K562 (cell line): Measurements from ENCODE around the gene TP73. TPM values are rescaled to one million over a fixed set of nuclear protein-coding genes. Genes with fewer than 3 reads are reported as not detected.

ENCODE experiments used
- ATAC-seq: fragments of 200-7000 bp; cut with Tn5 transposase; 3 replicates; pipeline ENCODE4 v1.9.1; 2020; ENCODE audit warnings: moderate library complexity
- BruUV-seq: library from RNA; stranded (reverse); fragments of 400-500 nt; replicated peaks from 2 replicates; lab custom pipeline; 2021; lab: Mats Ljungman, UMichigan
- CTCF ChIA-PET: fragments of 300-600 bp; formaldehyde crosslinking; extraction: SDS; loops from one replicate; lab custom pipeline; 2021; ENCODE audit warnings: low intra/inter-chr PET ratio; lab: Yijun Ruan, JAX
- POLR2A ChIA-PET: fragments of 300-600, 350-650 bp; sonication (Branson Sonifier 250); formaldehyde crosslinking; extraction: SDS; loops from one replicate; lab custom pipeline; 2021; ENCODE audit warnings: antibody characterized with exemption, inconsistent platforms; lab: Yijun Ruan, JAX
- DNase-seq, 4 experiments: peaks; one replicate each; pipeline versions ENCODE4 v3.0.0 to v3.0.0-alpha.2; 2011 to 2018; ENCODE audit warnings: low spot score in 3 of 4, mixed read lengths in 3 of 4; ENCODE audit errors: extremely low read depth in 1 of 4
- FAIRE-seq: peaks from 2 replicates; lab custom pipeline; 2011; peaks lifted over from hg19 to GRCh38; lab: Jason Lieb, UNC
- H2AFZ ChIP-seq: 2 replicates; pipeline ENCODE4 v1.6.0; 2011; ENCODE audit warnings: low read depth, low read length, control low read depth, inconsistent platforms
- H3K27ac ChIP-seq: fragments of 200-600 bp; 3 replicates; pipeline ENCODE4 v1.8.0; 2011; ENCODE audit warnings: low read depth, mild to moderate bottlenecking, control low read depth, inconsistent platforms, low read length, moderate library complexity, mixed read lengths; ENCODE audit errors: extremely low read depth
- H3K27me3 ChIP-seq, 2 experiments: fragments of 300-600 bp in 1 of 2; 2 replicates in 1 of 2; 3 replicates in 1 of 2; pipeline versions ENCODE4 v1.6.0 to v1.8.0; 2011; ENCODE audit warnings: inconsistent platforms in 2 of 2, low read length in 2 of 2, mild to moderate bottlenecking in 1 of 2, mixed read lengths in 1 of 2, moderate library complexity in 1 of 2; ENCODE audit not compliant: control insufficient read depth in 2 of 2, insufficient read depth in 2 of 2
- H3K36me3 ChIP-seq: fragments of 300-600 bp; 3 replicates; pipeline ENCODE4 v1.8.0; 2011; ENCODE audit warnings: mild to moderate bottlenecking, low read length, inconsistent platforms; ENCODE audit not compliant: control insufficient read depth, insufficient read depth
- H3K4me1 ChIP-seq, 2 experiments: fragments of 200-600 bp in 1 of 2; replicated peaks in 1 of 2; 2 replicates in 1 of 2; 3 replicates in 1 of 2; pipeline versions ENCODE4 v1.5.1 to v1.8.0; 2011; ENCODE audit warnings: inconsistent platforms in 2 of 2, low read length in 2 of 2, mild to moderate bottlenecking in 1 of 2, mixed read lengths in 1 of 2, moderate library complexity in 1 of 2; ENCODE audit not compliant: control insufficient read depth in 2 of 2, insufficient read depth in 2 of 2
- H3K4me2 ChIP-seq: 2 replicates; pipeline ENCODE4 v1.6.1; 2011; ENCODE audit warnings: low read length, control low read depth, inconsistent platforms, mixed read lengths; ENCODE audit not compliant: insufficient read depth
- H3K4me3 ChIP-seq: fragments of 200-600 bp; sonication (generic), shearing (Covaris generic); 2 replicates; pipeline ENCODE4 v1.5.1; 2016; ENCODE audit warnings: control low read depth, inconsistent platforms
- H3K79me2 ChIP-seq: fragments of 200-600 bp; 3 replicates; pipeline ENCODE4 v1.8.0; 2011; ENCODE audit warnings: low read length, inconsistent platforms; ENCODE audit not compliant: control insufficient read depth, insufficient read depth
- H3K9ac ChIP-seq, 2 experiments: 2 replicates each; pipeline versions ENCODE4 v1.6.0 to v1.6.1; 2011; ENCODE audit warnings: low read depth in 2 of 2, low read length in 2 of 2, control low read depth in 1 of 2, inconsistent platforms in 1 of 2, mild to moderate bottlenecking in 1 of 2, mixed read lengths in 1 of 2; ENCODE audit not compliant: insufficient read depth in 1 of 2
- H3K9me1 ChIP-seq: one replicate; pipeline ENCODE4 v1.6.0; 2011; ENCODE audit warnings: inconsistent platforms, mild to moderate bottlenecking, low read length, moderate library complexity; ENCODE audit not compliant: control insufficient read depth, insufficient read depth
- H3K9me3 ChIP-seq: replicated peaks from 2 replicates; pipeline ENCODE4 v1.5.1; 2011; ENCODE audit warnings: low read depth, low read length, inconsistent platforms; ENCODE audit not compliant: control insufficient read depth, insufficient read depth
- H4K20me1 ChIP-seq: replicated peaks from 2 replicates; pipeline ENCODE4 v1.6.1; 2011; ENCODE audit warnings: low read length, inconsistent platforms, mixed read lengths; ENCODE audit not compliant: control insufficient read depth, insufficient read depth
- BRD9 ChIP-seq: fragments of 450-650 bp; IDR thresholded peaks from 2 replicates; pipeline ENCODE4 v1.6.1; 2018; ENCODE audit warnings: low read depth; ENCODE audit not compliant: partially characterized antibody
- CBX5 ChIP-seq: IDR thresholded peaks from 2 replicates; pipeline ENCODE4 v1.6.1; 2014; ENCODE audit warnings: low read depth, borderline replicate concordance
- ELK3 ChIP-seq: fragments of 450-650 bp; formaldehyde crosslinking; IDR thresholded peaks from 2 replicates; pipeline ENCODE4 v1.4.0; 2020; ENCODE audit warnings: mild to moderate bottlenecking
- GTF2F1 ChIP-seq: IDR thresholded peaks from 2 replicates; pipeline ENCODE4 v1.6.1; 2011; ENCODE audit warnings: low read depth, low read length, improper control_type of control experiment
- NR4A1 ChIP-seq, 2 experiments: fragments of 250-450 bp in 1 of 2; fragments of 450-650 bp in 1 of 2; sonication (Bioruptor Pico) in 1 of 2; IDR thresholded peaks; 2 replicates each; pipeline versions ENCODE4 v1.4.0 to v1.6.1; 2016 to 2020; ENCODE audit warnings: mild to moderate bottlenecking in 2 of 2, missing compliant biosample characterization in 1 of 2, missing genetic modification characterization in 1 of 2, moderate library complexity in 1 of 2
- SRSF9 ChIP-seq: fragments of 200-400 bp; formaldehyde crosslinking; IDR thresholded peaks from 2 replicates; pipeline ENCODE4 v1.6.1; 2017; ENCODE audit warnings: low read depth, low read length, borderline replicate concordance
- ZBTB49 ChIP-seq: sonication (generic); formaldehyde crosslinking; IDR thresholded peaks from 2 replicates; pipeline ENCODE4 v1.8.0; 2022; ENCODE audit warnings: missing genetic modification reagents, mild to moderate bottlenecking, borderline replicate concordance
- ZNF277 ChIP-seq: fragments of 250-450 bp; sonication (Bioruptor Pico); IDR thresholded peaks from 2 replicates; pipeline ENCODE4 v1.8.0; 2022; ENCODE audit warnings: inconsistent platforms, mild to moderate bottlenecking, moderate library complexity, borderline replicate concordance
- ZNF592 ChIP-seq: fragments of 450-650 bp; IDR thresholded peaks from 2 replicates; pipeline ENCODE4 v1.6.1; 2017; ENCODE audit warnings: antibody characterized with exemption, mild to moderate bottlenecking
- WGBS: fragments of 100-300 bp; shearing (Covaris generic); methylation state at CpG from one replicate; pipeline ENCODE4 v1.1.6; 2016; ENCODE audit warnings: low coverage, mixed read lengths; ENCODE audit not compliant: insufficient coverage; ENCODE audit errors: missing lambda C conversion rate; 5-methylcytosine and 5-hydroxymethylcytosine counted together
- in situ Hi-C: fragments of 300-500 bp; cut with MboI; formaldehyde crosslinking; loops from 4 replicates; pipeline ENCODE4 v1.15.0; 2018; ENCODE audit warnings: inconsistent platforms, mixed read lengths
- intact Hi-C: fragments of 100-400 bp; cut with micrococcal nuclease; formaldehyde crosslinking; loops from 2 replicates; pipeline ENCODE4 v1.14.2; 2022
- polyA plus RNA-seq, 8 experiments: library from polyadenylated mRNA; depleted of rRNA in 4 of 8; stranded (reverse) in 5 of 8; unstranded in 3 of 8; fragments of >200 nt; fragmentation: Nextera tagmentation in 2 of 8; fragmentation: Illumina TruSeq in 1 of 8; extraction: Ambion mirVana in 2 of 8; extraction: Trizol in 1 of 8; gene quantifications; 2 replicates each; pipeline versions ENCODE4 v1.2.1 to v1.2.3, GENCODE V29; 2011 to 2014; ENCODE audit warnings: inconsistent platforms in 1 of 8, missing spikeins in 1 of 8
- total RNA-seq, 7 experiments: library from RNA; depleted of rRNA in 6 of 7; stranded (reverse); fragments of >200 nt in 6 of 7; fragmentation: Illumina TruSeq in 2 of 7; extraction: Trizol in 2 of 7; gene quantifications; 2 replicates each; pipeline versions ENCODE4 v1.2.1 to v1.2.3, GENCODE V29; 2011 to 2021; ENCODE audit warnings: low replicate concordance in 1 of 7

The TP73 gene
- total and polyA plus RNA-seq, 9 of the 15 experiments (the other 6 are each of a cell fraction or from before 2014, with no cell fraction given) = 0.07 to 1.6 (median 0.40) TPM; not detected in 2

GRCh38 chr1:3606779-3607702 lies 45.3 kb upstream of the TP73 start:
- H3K9me3 ChIP-seq = no peaks in the 10 kb centered on the region
- no TSS peak for BruUV-seq
- H3K9ac ChIP-seq = peak overlapping the region in 1 of 2 experiments; percentile 16; a peak in 1 of 4 replicates
- no peaks in the 10 kb centered on the region for H3K36me3 ChIP-seq
- in situ Hi-C loops (no loop called here), intact Hi-C loops (no loop called here)
- no peak for FAIRE-seq
- no peaks in the 10 kb centered on the region for H3K9me1 ChIP-seq
- H2AFZ ChIP-seq = no peak overlapping the region
- H3K4me3 ChIP-seq = no peak overlapping the region
- ATAC-seq = no peak
- peaks cover 9% of the 10 kb centered on the region for H4K20me1 ChIP-seq
- peaks cover 6 to 33% of the 10 kb centered on the region in 2 experiments; a peak in 3 of 5 replicates for H3K4me1 ChIP-seq
- no peak overlapping the region for H3K4me2 ChIP-seq
- POLR2A ChIA-PET = no interaction called here
- no peak overlapping the region for H3K27ac ChIP-seq
- peaks cover 11 to 62% of the 10 kb centered on the region in 2 experiments; a peak in 4 of 5 replicates for H3K27me3 ChIP-seq
- CTCF ChIA-PET = no interaction called here
- no peaks in the 10 kb centered on the region for H3K79me2 ChIP-seq
- 13% methylated on average over 23 of the region's 23 CpGs for WGBS
- DNase-seq = no peak
- no peak for TF ChIP-seq ZNF592
- no peak for TF ChIP-seq ELK3 (CRISPR knock-in tag)
- TF ChIP-seq CBX5 = no peak
- no peak for TF ChIP-seq GTF2F1
- no peak for TF ChIP-seq NR4A1 (CRISPR knock-in tag; IDR thresholded peaks at IDR 0.05)
- no peak for TF ChIP-seq NR4A1 (tag; IDR thresholded peaks at IDR 0.05)
- TF ChIP-seq ZBTB49 = no peak
- TF ChIP-seq ZNF277 (CRISPR knock-in tag) = no peak
- TF ChIP-seq SRSF9 = no peak
- no peak for TF ChIP-seq BRD9
